Left ventricle myocardium superior (tissue), 1 donor: ENCODE data around the gene ADGRV1. TPM values are rescaled to one million over a fixed set of nuclear protein-coding genes. Genes with fewer than 3 reads are reported as not detected.
"Not testable (repeated sequence)": the region's sequence is repeated elsewhere in the genome, so short reads cannot be mapped to it uniquely, and the experiment has no call there.

Source experiments
- ATAC-seq: fragments of 200-7000 bp; cut with Tn5 transposase; one replicate; pipeline ENCODE4 v1.9.1; 2020; ENCODE audit warnings: mild to moderate bottlenecking, moderate library complexity
- DNase-seq: peaks from one replicate; pipeline ENCODE4 v3.0.0-alpha.2; 2020
- intact Hi-C: fragments of 100-400 bp; cut with micrococcal nuclease; formaldehyde crosslinking; loops from one replicate; pipeline ENCODE4 v1.11.0; 2022
- total RNA-seq: library from RNA; stranded (reverse); fragmentation: NEBNext Ultra II Directional; extraction: Animal tissue kit (Norgen Biotek cat#: 25700); gene quantifications from one replicate; pipeline ENCODE4 v1.2.1, GENCODE V29; 2021
- donor health status: DM: no; HTN: yes; CAD: no; lungs with severe emphysema.

ADGRV1 gene
- total RNA-seq, 1 donor from 2014 or later, result not detected

DNA sequence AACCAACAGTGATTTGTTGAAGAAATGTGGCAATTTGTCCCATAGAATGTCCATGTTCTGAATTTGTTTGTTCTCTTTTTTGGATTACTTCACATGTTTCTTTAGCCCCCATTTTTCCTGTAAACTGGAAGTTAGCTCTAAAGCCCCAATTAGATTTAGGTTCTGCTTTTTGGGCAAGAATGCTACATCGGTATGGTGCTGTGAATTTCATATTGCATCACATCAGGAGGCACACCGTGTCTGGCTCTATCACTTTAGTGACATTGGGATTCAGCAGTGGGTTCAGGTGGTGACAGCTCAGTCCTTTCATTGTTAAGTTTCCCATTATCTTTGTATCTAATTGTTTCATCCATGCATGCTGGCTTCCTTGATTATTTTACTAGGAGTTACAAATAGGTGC, 27.9 kb downstream of the ADGRV1 start:
- intact Hi-C loops, result no loop called here
- ATAC-seq (no peak), DNase-seq (no peak)

DNA sequence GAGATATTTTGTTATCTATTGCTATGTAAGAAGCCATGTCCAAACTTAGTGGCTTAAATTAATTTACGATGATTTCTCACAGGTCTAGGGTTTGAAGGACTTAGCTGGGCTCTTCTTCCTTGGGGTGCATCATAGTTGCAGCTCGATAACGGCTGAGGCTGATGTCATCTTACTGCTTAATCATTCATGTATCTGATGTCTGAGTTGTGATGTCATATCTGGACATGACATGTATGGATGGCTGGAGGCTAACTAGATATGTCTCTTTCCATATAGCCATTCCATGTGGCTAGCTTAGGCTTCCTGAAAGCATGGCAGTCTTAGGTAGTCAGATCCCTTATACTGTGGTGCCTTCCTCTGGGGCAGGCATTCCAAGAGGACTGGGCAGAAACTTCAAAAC, 31.6 kb downstream of the ADGRV1 start:
- DNase-seq, result no peak
- ATAC-seq, result no peak

DNA sequence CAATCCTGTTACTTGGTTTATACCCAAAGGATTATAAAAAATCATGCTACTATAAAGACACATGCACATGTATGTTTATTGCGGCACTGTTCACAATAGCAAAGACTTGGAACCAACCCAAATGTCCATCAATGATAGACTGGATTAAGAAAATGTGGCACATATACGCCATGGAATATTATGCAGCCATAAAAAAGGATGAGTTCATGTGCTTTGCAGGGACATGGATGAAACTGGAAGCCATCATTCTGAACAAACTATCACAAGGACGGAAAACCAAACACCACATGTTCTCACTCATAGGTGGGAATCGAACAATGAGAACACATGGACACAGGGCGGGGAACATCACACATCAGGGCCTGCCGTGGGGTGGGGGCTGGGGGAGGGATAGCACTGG, 34.5 kb downstream of the ADGRV1 start:
- DNase-seq, ATAC-seq, intact Hi-C loops: not testable (repeated sequence)

More for the DNA sequence above, 31.6 kb downstream of the ADGRV1 start:
- intact Hi-C loops, result no loop called here

DNA sequence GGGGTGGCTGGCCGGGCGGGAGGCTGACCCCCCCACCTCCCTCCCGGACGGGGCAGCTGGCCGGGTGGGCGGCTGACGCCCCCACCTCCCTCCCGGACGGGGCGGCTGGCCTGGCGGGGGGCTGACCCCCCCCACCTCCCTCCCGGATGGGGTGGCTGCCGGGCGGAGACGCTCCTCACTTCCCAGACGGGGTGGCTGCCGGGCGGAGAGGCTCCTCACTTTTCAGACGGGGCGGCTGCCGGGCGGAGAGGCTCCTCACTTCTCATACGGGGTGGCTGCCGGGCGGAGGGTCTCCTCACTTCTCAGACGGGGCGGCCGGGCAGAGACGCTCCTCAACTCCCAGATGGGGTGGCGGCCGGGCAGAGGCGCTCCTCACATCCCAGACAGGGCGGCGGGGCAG, 37.2 kb downstream of the ADGRV1 start:
- ATAC-seq, intact Hi-C loops, DNase-seq: not testable (repeated sequence)

DNA sequence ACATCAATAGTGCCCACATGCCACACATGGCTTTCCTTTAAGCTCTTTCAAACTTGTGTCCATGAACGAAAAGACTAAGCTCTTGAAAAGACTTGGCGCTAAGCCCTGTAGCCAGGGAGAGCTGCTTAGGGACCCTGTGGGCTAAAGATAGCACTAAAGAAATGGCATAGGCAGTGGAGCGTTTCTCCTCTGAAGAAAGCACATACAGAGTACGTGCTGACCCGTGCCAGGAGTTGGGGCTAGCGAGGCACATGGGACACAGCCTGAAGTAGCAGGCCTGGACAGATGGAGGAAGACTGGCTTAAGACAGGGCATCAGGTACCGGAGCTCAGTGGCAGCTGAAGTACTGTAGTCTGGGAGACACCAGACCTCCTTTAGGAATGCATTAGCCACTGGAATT, 39.7 kb downstream of the ADGRV1 start:
- intact Hi-C loops, result no loop called here
- ATAC-seq (no peak), DNase-seq (no peak)

DNA sequence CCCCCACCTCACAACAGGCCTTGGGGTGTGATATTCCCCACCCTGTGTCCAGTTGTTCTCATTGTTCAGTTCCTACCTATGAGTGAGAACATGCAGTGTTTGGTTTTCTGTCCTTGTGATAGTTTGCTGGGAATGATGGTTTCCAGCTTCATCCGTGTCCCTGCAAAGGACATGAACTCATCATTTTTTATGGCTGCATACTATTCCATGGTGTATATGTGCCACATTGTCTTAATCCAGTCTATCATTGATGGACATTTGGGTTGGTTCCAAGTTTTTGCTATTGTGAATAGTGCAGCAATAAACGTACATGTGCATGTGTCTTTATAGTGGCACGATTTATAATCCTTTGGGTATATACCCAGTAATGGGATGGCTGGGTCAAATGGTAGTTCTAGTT, 41.7 kb downstream of the ADGRV1 start:
- DNase-seq, intact Hi-C loops, ATAC-seq: not testable (repeated sequence)

DNA sequence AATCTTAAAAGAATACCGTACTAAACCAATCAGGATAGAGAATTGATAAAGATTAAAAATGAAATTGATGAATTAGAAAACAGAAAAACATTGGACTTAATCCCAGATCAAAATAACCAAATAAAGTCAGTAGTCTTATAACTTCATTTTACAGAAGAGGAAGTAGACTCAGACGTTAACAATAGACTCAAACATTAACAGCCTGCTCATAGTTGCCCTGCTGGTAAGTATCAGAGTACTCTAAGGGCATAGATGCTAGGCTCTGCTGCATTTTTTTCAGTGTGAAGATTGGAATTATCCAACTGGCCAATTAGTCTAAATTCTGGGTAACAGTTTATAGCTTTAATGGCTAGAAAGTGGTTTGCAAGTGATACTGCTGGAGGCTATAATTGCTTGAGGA, 42.9 kb downstream of the ADGRV1 start:
- intact Hi-C loops, result no loop called here
- no peak for DNase-seq
- no peak for ATAC-seq

DNA sequence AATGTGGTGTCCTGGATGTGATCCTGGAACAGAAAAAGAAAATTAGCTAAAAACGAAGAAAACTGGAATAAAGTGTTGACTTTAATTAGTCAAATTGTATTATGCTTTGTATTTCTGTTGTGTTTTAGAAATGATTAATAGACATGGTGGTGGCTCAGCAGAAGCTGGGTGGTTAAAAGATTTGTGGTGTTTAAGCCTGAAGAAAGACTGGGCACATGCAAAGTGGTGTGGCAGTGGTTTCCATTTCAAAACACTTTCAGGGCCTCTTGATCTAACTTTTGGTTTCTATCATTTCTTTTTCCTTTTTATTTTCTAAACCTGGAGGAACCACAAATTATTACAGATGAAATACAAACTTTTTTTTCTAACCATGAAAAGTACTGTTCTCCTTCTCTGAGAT, 44.1 kb downstream of the ADGRV1 start:
- no peak for ATAC-seq
- intact Hi-C loops, result no loop called here

DNA sequence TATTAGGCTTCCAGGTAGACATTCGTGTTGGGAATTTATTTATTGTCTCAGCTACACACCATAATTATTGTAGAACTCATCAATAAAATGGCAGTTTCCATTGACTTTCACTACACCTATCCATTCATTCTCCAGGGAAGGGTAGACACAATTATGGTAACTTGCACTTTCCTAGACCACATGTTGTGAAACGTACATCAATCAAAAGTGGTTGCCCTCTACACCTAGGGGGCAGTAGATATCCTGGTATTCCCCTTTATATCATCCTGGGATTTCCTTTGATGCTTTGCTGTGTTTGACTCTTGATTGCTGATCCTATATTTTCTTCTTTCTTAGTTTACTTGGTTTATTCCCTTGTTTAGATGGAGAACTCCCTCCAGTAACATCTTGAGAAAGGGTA, 47.9 kb downstream of the ADGRV1 start:
- ATAC-seq (no peak), DNase-seq (no peak)
- intact Hi-C loops, result no loop called here

More for the DNA sequence above, 44.1 kb downstream of the ADGRV1 start:
- DNase-seq, result no peak

DNA sequence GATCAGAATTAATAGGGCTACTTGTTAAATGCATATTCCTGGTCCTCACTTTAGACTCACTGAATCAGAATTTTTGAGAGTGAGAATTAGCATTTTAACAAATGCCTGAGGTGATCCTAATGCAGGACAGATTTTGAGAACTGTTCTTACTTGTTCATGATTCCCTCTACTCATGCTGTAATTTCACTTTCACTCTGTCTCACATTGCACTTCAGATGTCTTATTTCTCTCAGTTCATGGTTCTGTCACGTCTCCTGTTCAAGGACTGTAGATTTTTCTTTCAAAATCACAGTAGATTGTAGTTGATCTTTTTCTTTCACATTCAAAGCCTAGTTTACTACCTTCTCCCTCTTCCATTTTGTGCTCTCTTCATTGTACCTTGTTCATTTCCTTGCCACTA, 54.3 kb downstream of the ADGRV1 start:
- no peak for DNase-seq
- intact Hi-C loops, result no loop called here
- no peak for ATAC-seq

DNA sequence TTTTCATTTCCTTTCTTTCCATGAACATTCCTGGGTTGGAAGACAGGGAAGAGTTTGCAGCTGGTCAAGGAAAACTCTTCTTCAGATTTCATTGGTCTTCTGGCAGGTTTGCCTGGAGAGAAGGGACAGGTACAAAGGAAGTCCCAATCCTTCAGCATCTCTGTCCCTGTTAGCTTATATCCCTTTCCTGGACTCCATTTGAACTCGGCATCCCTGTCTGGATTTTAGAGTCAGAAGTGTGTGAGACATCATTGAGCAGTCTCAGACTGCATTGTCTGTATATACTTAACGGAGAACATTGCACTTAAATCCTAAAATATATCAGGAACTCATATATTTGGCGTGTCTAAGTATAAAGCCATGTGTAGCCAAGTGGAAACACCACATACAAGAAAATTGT, 54.9 kb downstream of the ADGRV1 start:
- DNase-seq, result no peak
- intact Hi-C loops, result no loop called here

DNA sequence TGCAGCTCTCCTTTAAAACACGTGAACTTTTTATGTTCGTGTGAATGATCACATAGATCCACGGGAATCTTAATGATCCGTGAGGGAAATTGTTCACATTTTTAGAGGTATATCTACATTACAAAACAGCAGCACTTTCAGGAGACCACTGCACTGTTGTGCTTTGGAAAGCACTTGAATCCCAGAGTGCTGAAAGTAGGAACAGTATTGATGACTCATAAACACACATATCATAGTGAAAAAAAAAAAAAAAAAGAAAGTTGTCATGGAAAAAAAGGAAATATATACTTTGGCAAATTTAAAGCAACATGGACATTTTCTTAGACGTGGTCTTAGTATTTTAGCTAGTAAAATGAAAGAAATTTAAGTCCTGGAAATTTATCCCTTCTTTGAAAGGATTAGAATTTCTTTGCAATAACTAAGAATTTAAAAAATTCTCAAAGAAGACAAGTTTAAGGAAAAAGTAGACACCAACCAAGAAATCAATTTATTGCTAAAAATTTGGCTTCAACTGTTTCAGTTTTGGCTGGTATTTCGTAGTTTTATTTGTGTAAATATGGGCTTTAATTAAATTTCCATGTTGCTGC, 55.4 kb downstream of the ADGRV1 start:
- intact Hi-C loops, result no loop called here
- ATAC-seq (no peak), DNase-seq (no peak)

More for the DNA sequence above, 54.9 kb downstream of the ADGRV1 start:
- ATAC-seq, result no peak

DNA sequence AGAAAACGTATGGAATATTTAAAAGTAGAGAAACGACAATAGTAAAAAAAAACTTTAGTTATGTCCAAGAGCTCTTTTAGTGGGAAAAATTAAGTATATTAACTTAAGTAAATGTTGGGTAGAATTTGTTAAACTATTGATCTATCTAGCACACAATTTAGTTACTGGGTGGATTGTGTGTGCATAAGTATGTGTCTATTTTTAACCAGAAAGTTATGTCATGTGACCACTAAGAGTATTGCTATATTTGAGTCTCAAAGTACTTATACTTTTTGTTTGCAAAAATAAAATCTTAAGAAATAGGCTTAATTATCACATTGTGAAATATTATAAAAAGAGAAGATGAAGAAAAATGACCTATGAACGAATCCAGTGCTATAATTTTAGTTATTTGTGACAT, 56.8 kb downstream of the ADGRV1 start:
- DNase-seq, result no peak
- ATAC-seq, result no peak
- intact Hi-C loops, result no loop called here

DNA sequence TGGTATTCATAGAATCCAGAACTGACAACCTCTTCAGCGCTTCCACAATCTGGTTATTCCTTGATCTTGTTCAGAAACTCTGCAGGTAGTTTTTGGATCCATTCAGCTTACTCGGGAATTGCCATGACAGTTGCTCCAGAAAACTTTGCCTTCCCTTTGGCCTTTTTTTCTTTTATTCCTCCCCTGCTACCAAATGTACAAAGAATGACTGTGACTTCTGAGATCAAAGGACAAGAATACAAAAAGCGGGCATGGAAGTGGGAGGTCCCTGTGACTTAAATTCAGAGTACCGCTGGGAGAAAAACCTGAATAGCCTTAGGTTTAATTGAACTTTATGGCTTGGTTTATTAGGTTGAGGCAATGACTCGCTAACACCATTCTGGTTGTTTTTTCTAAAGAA, 59.5 kb downstream of the ADGRV1 start:
- ATAC-seq (no peak), DNase-seq (no peak)
- intact Hi-C loops, result no loop called here

DNA sequence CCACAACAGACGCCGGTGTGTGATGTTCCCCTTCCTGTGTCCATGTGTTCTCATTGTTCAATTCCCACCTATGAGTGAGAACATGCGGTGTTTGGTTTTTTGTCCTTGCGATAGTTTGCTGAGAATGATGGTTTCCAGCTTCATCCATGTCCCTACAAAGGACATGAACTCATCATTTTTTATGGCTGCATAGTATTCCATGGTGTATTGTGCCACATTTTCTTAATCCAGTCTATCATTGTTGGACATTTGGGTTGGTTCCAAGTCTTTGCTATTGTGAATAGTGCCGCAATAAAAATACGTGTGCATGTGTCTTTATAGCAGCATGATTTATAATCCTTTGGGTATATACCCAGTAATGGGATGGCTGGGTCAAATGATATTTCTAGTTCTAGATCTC, 61.2 kb downstream of the ADGRV1 start:
- not testable (repeated sequence) for DNase-seq, ATAC-seq

DNA sequence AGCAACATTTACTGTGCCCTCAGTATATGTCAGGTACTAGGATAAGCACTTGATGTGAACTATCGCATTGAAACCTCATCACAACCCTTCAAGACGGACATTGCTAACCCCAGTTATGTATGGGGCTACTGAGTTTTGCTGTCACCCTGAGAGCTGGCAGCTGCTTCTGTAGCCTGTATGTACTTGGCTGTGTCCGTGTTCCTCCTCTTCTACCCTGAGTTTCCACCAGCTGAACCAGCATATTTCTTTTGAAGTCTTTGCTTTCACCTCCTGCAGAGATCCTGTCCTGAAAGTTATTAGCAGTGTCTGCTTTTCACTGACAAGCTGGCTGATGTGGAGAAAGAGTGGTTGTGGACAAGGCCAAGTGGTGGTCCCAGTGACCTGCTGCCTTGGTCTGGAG, 63.3 kb downstream of the ADGRV1 start:
- intact Hi-C loops, result no loop called here
- DNase-seq (no peak), ATAC-seq (no peak)

More for the DNA sequence above, 61.2 kb downstream of the ADGRV1 start:
- intact Hi-C loops, result not testable (repeated sequence)

DNA sequence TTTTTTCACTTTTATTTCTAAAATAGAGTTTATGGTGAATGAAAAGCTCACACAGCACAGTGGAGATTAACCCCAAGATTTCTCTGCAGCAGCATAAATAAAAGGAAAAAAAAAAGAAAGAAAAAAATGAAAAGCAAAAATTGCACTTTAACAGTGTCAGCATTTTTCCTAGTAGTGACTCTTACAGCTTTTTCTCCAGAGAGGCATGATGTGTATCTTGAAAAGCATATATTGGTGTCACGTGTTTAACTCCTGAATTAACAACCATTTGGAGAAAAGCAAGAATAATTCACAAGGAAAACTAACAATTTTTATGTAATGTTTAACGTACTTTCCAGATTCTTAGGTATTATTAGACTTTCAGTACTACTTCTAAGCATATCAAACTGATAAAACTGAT, 67.9 kb downstream of the ADGRV1 start:
- ATAC-seq (no peak), DNase-seq (no peak)
- intact Hi-C loops, result no loop called here

DNA sequence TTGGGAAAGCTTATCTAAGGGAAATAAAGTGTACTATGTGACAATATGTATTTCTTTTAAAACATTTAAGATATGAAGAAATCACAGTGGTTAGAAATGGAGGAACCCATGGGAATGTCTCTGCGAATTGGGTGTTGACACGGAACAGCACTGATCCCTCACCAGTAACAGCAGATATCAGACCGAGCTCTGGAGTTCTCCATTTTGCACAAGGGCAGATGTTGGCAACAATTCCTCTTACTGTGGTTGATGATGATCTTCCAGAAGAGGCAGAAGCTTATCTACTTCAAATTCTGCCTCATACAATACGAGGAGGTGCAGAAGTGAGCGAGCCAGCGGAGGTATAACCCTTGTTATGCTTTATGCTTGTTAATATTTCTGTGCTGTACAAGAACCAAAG, 69.9 kb downstream of the ADGRV1 start:
- ATAC-seq (no peak), DNase-seq (no peak)
- intact Hi-C loops, result no loop called here

DNA sequence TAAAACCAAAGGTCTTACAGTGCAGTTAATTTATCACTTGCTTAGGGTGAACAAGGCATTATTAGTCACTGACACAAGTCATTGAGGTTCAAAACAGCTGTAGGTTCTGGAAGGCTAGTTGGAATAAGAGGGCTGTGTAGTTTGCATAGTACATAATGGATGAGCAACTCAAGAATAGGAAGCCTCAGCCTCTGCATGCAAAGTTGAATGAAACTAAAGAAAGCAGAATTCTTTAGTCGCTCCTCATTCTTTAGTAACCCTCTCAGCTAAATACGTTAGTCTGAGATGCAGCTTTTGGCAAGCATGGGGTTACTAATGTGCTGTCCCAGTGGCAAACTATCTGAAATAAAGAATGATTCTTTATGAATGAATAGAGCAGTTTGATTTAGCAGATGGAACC, 74.2 kb downstream of the ADGRV1 start:
- no peak for ATAC-seq
- no peak for DNase-seq
- intact Hi-C loops, result no loop called here

DNA sequence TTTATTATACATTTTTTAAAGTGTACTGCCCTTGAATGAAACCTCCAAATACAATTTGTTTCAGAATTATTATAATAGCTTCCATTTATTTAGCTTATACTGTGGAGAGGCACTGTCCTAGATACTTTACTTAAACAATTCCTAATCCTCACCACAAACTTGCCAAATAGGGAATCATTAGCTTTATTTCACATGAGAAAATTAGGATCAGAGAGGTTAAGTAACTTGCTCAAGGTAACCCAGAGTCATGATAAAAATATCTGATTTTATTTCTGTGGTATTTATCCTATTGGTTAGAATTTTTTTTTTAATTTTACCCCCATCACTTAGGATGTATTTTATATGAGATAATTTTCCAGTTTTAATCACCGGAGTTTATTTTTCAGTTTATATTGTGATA, 78.4 kb downstream of the ADGRV1 start:
- intact Hi-C loops, result no loop called here
- ATAC-seq, result no peak
- DNase-seq, result no peak

DNA sequence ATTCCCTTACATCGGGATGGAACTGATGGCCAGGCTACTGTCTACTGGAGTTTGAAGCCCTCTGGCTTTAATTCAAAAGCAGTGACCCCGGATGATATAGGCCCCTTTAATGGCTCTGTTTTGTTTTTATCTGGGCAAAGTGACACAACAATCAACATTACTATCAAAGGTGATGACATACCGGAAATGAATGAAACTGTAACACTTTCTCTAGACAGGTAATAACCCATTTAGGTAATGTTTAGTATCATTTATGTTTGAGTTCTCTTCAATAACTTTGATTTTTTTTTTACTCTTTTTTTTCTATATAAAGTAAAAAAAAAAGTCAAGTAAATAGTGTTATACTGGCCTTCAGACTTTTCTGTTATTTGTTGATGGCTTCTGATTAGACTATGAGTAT, 79.1 kb downstream of the ADGRV1 start:
- intact Hi-C loops, result no loop called here
- no peak for ATAC-seq
- DNase-seq, result no peak

DNA sequence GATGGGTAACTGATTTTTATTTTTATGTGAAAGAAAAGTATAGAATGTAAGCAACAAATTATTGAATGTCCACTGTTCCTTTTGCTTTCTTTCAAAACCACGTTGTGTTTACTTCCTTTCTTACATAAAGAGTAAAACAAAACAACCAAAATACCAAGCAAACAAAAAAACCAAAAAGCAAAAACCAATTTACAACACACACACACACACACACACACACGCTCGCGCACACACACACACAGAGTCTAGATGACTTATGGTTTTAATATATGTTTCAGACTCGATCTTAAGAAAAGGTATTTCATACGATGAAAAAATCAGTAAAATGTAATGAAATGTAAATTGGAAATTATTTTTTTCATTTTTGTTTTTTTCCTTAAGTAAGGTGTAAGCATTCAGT, 80.3 kb downstream of the ADGRV1 start:
- intact Hi-C loops, result no loop called here
- no peak for DNase-seq
- no peak for ATAC-seq
